Stimulated activated CD8-positive, alpha-beta memory T cell treated with anti-CD3 and anti-CD28 coated beads, Interleukin-15, amount 100 ng/mL, for 48 hours (primary cell): ENCODE measurements around the gene PRR23E.

Source experiments
- DNase-seq, 2 donors: peaks; one replicate each; pipeline ENCODE4 v3.0.0-alpha.2; 2020; ENCODE audit warnings: low read depth in 2 of 2

The PRR23E gene

GRCh38 chr3:127185268-127185667 lies 7.7 kb upstream of the PRR23E start:
- DNase-seq: no peak

DNA sequence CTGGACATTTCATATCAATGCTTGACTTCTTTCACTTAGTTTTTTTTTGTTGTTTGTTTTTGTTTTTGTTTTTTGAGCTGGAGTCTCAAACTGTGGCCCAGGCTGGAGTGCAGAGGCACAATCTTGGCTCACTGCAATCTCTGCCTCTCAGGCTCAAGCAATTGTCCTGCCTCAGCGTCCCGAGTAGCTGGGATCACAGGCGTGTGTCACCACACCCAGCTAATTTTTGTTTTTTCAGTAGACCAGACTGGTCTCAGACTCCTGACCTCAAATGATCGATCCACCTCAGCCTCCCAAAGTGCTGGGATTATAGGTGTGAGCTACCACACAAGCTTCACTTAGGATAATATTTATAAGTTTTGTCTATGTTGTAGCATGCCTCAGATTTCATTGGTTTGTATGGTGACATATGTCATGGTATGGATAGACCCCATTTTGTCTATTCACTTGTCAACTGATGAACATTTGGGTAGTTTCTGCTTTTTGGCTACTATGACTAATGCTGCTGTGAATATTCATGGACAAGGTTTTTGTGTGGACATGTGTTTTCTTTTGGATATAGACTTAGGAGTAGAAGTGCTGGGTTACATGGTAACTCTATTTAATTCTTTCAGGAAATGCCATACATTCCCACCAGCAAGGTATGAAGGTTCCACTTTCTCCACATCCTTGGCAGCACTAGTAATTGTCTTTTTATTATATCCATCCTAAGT lies 6.8 kb upstream of the PRR23E start:
- no peak for DNase-seq

DNA sequence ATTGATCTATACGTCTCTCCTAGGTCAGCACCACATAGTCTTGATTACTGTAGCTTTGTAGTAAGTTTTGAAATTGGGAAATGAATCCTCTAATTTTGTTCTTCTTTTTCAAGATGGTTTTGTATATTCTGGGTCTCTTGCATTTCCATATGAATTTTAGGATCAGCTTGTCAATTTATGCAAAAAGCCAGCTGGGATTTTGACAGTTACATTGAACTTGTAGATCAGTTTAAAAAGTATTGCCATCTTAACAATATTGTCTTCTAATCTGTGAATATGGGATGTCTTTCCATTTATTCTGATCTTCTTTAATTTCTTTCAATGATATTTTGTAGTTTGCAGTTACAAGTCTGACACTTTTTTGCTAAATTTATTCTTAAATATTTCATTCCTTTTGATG lies 5.6 kb upstream of the PRR23E start:
- DNase-seq: no peak

DNA sequence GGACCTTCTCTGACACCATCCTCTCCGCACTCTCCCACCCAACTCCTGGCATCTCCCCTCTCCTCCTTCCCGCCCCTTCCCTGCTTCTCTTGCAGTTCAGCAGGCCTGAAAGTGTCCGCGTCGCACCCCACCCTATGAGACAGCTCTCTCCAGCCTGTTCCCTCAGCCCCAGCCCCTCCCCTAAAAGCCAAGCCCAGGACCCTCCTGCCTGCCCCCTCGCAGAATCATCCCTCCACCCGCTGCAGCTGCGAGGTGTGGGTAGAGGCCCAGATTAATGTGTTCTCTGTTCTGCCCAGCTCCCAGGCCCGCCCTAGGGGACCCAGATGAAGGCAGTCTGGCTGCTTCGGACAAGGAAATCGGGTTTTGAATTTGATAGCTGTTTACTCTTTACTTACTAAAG lies 410 bp downstream of the PRR23E start:
- DNase-seq: no peak

DNA sequence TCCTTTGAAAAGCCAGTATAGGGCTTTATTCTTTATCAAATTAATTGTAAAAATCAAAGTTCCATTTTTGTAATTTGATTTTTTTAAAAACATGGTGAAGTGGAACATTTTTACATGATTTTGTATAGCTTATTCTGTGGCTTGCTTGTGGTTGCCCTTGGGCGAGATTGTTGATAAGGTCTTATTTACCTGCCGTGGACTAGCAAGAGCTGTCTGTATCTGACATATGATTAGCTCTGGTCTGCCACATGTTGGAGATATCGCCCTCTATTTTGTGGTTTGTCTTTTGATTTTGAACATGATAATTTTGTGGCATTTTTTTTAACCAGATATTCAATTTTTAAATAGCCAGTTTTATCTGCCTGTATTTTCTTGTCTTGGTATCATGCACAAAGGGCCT lies 844 bp downstream of the PRR23E start:
- DNase-seq: no peak

DNA sequence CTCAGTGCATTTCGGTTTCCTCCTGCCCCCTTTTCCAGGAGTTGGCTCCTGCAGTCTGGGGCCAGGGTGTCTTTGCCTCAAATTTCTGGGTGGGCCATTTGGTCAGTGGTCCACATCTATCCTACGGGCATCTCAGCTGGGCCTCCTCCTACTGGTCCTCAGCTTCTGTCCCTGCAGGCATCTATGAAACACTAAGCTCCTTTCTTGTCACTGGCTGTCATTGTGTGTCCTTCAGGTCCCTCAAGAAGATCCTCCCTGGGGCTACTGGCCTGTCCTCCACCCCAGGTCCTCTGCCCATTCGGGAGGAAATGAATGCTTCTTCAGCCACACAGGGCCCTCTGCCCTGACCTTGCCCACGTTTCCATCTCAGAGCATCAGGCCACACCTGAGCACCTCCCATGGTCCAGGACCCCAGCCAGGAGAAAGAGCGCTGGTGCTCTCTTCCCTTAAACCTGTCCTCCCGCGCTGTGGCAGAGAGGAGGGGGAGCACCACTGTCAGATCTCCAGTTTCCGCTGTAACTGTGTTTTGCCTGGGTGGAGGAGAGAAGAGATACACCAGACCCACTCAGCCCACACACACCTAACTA lies 1.8 kb downstream of the PRR23E start:
- no peak for DNase-seq

- DNase-seq: no peak
Measured at GRCh38 chr3:127195417-127195816, 2.5 kb downstream of the PRR23E start.

DNA sequence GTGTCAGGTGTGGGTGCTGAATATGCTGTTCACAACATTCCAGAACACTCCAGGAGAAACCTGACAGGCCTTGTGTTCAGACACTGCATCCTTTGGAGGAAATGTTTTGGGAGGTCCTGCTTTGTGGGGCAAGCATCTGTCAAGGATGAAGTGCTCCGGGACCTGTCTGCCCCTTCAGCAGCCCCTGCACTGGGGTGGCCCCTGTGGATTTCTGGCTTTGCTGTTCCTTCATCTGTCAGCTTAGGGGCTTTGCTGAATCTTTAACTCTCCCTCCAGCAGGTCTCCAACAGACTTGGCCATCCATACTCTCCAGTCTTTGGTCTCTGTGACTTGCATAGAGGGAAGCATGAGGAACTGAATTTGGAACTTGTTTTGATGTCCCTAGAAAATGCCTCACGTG lies 3.1 kb downstream of the PRR23E start:
- no peak for DNase-seq

DNA sequence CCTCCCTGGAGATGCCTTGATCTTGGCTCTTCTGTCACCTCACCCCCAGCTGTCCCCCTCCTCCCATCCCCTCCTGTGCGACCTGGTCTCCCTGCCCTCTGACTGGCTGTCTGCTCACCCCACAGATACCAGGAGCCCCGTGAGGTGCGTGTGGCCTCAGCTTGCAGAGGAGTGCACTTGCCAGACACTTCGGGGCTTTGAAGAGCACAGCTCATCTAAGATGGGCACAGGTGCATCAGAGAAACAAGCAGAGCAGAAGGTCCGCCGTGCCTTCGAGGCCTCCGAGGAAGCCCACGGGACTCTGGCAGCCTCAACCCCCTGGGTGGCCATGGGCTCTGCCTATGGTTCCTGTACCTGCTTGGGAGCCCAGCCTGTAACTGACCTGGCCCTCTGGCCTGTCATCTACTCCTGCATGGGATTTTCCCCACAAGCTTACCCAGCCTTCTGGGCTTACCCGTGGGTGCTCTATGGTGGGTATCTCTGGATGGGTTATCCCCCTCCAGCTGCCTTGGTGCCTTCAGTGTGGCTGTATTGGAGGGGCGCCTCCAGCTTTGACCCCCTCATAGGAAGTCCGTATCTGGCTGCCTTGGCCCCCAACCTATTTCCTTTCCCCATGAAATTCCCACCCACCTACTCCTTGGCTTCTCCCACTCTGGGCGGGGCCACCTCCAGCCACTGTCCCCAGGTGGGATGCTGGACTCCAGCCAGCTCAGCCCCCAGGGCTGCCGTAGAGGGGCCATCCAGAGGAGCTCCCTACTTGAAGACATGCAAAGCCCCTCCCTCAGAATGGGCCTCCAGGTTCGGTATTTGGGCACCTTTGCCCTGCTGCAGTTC lies 3.8 kb downstream of the PRR23E start:
- no peak for DNase-seq

GRCh38 chr3:127197300-127198189 lies 4.6 kb downstream of the PRR23E start:
- DNase-seq: no peak

- no peak for DNase-seq
Measured at GRCh38 chr3:127200086-127200691, 7.3 kb downstream of the PRR23E start.

GRCh38 chr3:127203024-127203423 lies 10.1 kb downstream of the PRR23E start:
- no peak for DNase-seq

DNA sequence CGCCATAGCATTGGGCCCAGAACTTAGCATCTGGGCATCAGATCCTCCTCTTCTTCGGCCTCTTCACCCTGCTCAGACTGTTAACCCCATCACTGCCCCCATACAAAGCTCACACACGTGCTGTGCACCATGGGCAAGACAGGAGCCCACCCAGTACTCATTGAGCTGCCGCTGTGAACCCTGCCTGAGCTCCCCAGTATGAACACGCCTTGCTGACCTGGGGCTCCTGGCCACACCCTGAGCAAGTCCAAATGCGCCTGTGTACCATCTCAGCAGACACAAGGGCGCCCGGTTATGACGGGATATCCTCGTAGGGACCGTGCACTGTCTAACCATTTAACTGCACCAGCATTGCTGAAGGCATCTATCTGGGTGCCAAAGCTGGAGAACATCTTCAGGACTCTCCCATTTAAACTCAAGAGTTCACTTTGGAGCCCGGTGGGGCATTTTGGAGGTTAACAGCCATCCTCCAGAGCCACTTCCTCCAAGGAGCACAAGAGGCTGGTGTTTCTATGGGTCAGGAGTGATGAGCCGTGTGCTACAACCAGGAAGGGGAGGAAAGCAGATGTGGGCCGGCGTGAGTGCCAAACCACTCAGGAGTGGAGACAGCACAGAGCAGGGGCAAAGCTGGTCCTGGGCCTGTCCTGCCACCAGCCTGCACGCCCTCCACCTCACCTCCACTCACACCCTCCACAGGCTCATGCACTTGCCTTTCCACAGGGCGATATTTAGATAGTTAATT lies 12.1 kb downstream of the PRR23E start:
- no peak for DNase-seq

DNA sequence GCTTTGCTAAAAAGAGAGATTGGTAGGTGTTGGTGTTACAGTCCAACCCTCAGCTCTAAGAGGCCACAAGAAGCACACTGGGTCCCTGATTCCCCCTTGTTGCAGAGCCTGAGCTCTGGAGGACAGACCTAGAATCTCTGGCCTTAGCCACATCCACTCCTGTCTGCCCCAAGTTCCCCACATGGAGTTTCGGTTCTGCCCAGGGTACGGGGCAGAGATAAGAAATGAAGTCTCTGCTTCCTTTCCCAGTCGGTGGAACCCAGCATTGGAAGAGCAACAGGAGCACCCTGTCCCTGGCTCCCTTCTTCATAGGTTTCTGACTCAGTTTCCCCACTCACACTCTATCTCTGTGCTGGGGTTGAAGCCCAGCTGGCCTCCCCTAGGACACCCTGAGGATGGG lies 13.2 kb downstream of the PRR23E start:
- no peak for DNase-seq

DNA sequence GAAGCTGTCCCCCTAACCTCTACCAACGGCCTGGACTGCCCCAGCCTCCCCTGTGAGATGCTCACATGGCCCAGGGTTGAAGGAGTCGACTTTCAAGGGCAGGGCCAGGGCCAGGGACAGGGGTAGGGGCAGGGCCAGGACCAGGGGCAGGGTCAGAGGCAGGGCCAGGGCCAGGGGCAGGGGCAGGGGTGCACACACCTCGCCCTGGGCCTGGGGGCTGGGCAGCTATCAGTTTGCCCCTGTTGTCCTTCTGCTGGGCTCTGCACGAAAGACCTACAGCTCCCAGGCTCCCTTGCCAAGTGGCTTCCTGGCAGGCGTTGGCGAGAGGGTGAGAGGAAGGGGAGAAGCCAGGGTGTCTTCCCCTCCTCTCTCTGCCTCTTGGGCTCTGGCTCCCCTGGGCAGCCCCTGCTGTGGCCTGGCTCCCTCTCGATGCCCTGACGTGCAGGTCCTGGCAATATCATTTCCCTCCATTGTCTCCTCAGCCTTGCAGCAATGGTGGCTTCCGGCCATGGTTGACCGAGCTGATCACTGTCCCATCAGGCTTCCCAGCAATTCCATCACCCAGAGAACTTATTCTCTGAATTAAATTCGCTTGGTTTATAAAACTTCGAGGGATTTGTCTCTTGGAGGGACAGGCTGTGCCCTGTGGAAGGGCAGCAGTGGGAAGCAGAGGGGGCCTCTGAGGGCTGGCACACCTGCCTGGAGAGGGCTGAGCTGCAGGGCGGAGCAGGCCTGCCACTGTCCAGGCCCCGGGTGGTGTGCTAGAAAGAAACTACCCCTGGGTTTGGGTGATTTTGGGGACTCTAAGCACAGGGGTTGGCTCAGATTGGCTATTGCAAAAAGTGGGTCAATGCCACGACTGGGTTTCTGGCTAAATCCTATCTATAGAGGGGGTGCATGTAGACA lies 13.9 kb downstream of the PRR23E start:
- DNase-seq: no peak

DNA sequence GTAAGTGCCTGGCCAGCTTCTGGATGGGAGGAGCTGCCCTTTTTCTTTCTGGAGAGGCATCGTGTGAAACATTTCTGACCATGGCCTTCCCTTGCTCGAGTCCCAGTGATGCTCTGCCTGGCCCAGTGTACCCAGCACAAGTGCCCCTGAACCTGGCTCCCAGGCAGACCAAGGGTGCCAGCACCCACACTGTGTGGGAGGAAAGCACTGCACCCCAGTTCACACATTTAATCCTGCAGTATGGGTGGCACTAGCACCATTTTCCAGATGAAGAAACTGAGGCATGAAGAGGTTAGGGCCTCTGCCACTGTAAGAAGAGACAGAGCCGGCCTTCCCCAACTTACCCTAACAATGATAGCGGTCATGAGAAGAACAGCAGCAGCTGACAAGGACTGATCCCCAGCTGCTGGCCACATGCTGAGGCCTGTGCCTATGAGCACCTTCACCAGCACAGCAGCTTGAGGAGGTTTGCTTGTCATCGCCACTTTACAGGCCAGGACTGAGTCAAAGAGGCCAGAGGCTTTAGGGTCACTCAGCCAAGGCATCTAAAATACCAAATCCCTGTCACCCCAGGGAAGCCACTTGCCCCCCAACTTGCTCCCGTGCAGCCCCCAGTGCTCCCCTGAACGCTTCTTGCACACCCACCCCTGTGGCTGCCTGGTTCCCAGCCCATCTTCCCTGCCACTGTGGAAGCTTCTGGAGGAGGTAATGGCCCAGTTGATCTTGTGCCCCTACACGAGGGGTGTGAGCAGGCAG lies 15.0 kb downstream of the PRR23E start:
- no peak for DNase-seq

DNA sequence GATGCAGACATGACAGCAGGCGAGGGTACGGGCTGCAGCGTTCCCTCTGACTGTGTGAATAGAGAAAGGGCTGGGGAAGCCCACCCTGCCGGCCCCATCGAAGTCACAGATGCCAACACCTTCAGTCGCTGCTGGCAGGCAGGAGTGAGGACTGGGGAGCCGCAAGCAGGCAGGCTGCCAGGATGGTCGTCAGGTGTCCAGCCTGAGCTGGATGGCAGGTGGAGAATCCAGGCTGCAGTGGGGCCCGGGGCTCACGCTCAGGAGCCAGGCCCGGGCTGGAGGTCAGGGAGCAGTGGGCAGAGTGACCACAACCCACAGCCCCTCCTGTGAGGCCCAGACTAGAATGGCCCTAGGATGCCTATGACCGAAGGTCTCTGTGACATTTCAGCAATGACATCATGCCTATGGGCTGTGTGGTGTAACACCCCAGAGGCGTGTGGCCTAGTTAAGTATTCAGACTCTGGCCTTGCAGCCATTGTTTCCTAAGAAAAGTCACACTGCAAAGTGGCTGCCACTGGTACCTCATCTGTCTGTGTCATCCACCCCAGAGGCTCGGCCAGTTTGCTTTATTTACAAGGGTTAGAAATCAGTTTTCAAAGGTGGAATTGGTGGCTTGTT lies 15.7 kb downstream of the PRR23E start:
- DNase-seq: no peak

DNA sequence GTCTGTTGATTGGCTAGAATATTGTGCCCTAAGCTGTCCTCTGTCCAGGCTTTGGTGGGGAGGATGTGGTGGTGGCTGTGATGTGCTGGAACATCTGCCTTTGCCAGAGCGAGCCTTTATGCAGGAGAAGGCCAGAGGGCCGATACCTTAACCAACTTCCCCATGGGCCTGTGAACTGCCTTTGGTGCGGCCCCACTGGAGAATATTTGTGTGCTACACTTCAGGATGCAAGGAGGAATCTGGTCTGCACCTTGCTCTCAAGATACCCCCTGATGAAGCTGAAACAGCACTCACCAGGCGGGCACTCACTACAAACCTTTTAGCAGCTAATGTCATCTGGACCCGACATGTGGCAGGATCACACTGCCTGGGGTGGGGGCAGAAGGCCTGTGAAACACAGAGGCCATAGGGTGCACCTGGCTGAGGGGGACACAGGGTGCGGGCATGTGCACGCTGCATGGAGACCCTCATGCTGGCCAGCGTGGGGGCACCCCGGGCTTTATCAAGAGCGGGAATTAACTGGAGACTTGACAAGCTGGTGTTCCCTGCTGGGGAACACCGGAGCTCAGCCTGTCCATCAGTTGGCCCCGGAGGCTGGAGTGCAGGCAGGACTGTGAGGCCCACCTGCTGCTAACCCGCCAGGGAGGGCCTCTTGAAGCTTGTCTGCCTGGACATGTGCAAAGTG lies 16.4 kb downstream of the PRR23E start:
- DNase-seq: no peak
